Endothelial cell of hepatic sinusoid (primary cell): ENCODE measurements around the gene BMERB1.

Experiments used
- in situ Hi-C: cut with HindIII; loops from 2 replicates; pipeline ENCODE4 v1.10.0; 2017; ENCODE audit warnings: low sequenced_read_pairs

The BMERB1 gene

DNA sequence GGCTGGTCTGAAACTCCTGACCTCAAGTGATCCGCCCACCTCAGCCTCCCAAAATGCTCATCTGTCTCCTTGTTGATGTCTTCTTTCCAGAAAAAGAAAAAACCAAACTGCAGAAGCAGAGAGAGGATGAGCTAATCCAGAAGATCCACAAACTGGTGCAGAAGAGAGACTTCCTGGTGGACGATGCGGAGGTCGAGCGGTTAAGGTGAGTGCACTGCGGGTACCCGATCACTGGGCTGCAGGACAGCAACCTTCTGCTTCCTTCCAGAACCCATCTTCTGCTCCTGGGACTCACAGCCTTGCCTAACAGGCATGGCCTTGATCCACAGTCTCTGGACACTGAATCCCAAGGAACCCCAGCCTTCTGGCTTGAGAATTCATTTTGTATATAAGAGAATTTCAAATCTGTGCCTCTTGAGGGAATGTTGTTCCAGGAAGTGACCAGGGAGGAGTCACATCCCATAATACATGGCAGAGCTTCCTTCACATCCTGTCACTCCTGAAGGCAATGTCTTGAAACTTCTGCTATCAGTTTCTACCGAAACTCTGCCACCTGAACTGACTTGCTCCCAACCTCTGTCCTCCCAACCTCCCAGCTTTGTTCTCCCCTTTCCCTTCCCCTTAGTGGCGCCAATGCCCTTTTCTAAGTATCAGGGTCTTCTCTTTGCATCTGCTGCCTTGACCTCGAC lies 146.9 kb downstream of the BMERB1 start:
- in situ Hi-C loops, result no loop called here

DNA sequence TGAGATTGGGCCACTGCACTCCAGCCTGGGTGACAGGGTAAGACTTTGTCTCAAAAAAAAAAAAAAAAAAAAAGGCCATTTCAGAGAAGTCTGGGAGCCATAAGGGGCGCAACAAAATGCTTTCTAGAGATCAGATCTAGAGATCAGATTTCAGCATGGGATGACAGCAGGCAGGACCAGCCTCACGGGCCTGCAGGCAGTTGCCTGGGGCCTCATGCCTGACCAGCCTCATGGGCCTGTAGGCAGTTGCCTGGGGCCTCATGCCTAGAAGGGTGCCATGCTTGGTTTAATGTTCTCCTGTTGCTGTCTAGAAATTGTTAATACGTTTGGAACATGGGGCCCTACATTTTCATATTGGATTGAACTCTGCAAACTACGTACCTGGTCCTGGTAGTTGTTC lies 149.1 kb downstream of the BMERB1 start:
- in situ Hi-C loops, result no loop called here

DNA sequence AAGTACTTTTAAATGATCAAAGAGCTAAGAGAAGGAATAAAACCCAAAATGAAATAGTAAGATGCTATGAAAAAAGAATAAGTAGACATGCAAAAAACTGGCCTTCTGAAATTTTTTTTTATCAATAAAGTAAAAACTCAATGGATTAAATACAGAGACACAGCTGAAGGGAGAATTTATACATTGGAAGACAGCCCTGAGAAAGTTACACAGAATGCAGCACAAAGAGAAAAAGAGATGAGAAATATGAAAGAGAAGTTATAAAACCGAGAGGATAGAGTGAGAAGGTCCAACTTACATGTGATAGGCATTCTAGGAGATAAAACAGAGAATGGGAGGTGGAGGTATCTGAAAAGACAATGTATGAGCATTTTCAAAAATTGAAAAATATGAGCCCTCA lies 151.6 kb downstream of the BMERB1 start:
- in situ Hi-C loops, result no loop called here

DNA sequence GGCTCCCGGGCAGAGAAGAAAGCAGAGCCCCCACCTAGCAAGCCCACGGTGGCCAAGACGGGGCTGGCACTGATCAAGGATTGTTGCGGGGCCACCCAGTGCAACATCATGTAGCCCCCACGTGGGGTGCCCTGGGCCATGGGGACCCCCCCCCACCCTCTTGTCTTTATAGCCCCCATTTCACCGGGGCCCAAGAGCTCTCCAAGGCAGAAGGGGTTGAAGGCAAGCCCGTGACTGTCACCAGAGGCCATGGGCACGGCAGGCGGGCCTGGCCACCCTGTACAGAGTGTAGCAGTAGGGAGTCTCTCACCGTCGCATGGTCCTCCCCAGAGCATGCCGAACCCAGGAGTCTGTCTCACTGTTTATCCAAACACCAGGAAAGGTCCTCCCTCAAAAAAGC lies 152.3 kb downstream of the BMERB1 start:
- in situ Hi-C loops, result no loop called here

DNA sequence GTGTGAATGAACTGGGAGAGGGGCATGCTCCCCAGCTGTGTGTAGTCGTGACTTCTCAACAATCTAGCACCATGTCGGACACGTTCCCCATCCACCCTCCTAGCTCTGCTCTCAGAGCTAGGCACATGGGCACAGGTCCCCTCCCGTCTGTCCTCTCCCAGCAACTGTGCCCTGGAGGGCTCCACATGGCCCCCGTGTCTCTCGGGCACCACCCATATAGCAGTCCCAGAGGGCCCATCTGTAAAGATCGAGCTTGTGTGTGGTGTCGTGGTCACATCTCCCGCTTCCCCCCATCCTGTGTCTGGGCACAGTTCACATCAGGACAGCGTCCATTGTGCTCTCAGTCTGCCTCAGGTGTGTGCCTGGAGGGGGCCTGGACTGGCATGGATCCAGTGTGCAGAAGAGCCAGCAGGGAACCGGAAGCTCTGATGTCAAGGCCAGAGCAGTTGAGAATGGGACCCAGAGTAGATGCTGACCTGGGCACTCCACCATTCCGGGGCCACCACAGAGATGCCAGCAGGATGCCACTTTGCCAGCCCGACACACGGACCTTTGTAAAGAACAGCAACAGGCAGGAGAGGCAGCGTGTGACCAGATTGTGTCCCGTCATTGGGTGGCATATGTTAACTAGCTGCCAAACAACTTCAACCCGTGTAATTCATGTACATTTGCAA lies 152.9 kb downstream of the BMERB1 start:
- in situ Hi-C loops, result no loop called here

DNA sequence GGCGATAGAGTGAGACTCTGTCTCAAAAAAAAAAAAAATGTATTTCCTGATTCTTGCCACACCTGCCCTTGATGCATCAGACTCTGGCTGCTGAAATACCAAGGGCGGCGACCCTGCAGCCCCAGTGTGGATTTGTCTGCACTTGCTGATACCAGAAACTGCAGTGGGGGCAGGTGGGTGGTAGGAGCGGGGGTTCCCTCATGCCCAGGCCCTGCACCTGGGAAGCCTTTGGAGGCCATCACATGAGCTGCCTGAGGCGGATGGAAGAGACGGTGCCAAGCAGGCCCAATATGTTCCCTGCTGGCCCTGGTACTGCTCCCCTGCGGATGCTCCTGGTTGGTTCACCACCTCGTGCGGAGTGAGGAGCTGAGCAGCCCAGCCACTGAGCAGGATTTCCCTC lies 157.9 kb downstream of the BMERB1 start:
- in situ Hi-C loops, result no loop called here

DNA sequence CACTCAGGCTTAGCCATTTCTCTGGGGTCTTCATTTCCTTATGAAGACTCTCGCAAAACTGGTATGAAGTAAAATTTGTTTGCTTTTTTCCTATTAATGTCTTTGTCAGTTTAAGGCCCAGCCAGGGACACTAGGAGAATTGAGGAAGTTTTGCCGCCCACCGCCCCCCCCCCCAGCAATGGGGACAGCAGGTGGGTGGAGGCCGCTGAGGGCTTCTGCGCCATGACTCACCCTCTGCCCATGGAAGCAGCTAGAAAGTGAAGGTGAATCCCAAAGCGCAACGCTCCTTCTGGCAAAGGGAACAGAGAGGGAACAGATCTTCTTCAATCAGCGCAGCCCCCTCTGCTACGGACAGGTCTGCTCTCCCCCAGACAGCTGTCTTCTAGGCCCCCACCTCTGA lies 158.8 kb downstream of the BMERB1 start:
- in situ Hi-C loops, result no loop called here

DNA sequence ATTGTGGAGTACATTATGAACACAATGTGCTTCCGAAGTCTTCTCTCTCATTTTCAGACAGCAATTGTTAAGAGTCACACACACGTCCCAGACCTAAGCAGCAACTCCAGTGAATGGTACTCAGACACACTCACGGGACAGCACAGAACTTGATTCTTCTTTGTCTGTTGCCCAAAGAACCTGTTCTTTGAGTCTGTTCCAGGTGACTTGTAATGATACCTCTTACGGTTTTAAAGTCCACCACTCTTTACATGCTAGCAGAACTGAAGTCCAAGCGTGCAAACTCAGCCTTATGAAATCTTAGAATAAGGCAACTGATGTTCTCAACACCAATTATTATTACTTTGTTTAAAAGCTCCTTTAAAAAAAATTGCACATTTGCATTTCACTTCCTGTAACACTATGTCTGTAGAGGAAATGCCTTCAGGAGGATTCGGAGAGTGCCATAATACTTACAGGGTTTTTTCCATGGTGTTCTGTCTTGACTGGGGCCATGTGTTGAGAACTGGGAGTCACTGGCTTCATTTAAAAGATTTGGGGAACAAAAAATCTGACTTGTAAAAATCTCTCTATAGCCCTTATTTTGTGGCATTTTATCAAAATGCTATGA lies 160.4 kb downstream of the BMERB1 start:
- in situ Hi-C loops, result loop anchor here (5.0 kb wide), 2 partner anchors 47 to 63 kb away; partner anchors contain the start of gene MARF1

DNA sequence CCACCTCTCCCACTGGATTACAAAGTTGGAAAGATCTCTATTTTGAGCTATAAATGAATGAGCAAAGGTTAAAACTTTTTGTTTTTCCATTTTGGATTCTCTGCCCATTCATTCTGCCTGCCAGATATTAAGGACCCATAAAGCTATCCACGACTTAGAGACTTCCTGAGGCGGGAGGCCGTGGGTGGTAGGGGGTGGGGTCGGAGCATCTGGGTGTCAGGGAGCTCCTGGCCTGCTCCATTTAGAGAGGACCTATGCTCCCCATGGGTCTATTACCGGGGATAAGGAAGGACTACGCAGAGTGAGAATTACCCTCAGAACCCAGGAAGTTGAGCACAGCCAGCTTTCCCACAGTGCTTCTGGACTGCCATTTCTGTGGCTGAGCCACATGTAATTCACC lies 162.7 kb downstream of the BMERB1 start:
- in situ Hi-C loops, result loop anchor here (5.0 kb wide), 2 partner anchors 45 to 65 kb away; partner anchors contain the start of gene MARF1

DNA sequence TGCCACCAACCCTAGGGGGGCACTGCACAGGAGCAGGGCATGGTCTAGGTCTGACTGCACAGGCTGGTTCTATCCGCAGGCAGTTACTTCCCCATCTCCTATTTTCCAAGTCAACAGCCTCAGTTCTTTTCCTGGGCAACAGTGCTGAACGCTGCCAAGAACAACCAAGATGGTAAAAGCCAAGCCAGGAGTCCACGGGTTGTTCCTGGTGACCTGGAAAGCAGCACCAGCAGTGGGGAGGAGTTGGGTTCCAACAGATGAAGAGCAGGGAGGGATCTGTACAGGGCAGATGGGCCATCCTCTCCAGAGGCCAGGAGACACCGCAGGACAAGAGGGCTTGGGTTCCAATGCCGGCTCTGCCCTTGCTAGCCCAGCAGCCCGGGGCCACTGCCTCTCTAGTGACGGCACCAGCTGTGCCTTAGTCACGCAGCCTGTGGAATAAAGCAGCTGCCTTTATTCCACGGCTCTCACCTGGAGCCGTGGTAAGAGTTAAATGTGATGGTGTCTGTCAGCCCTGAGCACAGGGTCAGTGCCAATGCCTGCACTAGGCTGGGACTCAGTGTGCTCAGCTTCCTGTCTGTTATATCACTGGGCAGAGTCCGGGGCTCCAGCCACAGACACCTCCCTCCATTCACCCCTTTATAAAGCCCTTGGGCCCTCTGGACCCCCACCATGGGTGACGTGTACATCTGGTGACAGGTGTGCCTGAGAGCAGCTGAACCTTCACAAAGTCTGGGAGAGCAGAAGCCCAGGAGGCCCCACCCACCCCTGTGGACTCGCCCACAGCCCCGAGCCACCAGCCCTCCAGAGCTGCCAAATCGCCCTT lies 163.6 kb downstream of the BMERB1 start:
- in situ Hi-C loops, result loop anchor here (5.0 kb wide), 2 partner anchors 44 to 66 kb away; partner anchors contain the start of gene MARF1

DNA sequence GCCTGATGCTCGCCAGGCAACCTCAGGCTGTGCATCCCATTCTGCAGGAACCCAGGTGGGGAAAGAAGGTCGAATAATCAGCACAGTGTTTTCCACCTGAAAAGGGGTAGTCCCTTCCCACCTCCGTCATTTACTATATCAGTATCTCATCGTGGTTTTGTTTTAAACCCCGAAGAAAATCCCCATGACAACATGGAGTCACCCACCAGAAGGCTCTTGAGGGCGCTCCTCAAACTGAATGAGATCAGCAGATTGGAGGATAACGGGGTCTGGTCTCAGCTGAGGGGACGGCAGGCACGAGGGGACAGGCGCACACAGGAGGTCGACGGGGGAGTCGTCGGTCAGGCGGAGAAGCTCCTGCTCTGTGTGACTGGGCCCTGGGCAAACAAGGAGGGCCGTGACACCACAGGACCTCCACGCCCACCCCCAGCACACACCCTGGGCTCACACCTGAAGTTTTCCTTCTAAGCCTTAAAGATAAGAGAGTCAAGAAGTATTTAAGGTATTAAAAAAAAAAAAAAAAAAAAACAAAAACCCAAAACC lies 164.3 kb downstream of the BMERB1 start:
- in situ Hi-C loops, result loop anchor here (5.0 kb wide), 2 partner anchors 44 to 66 kb away; partner anchors contain the start of gene MARF1

DNA sequence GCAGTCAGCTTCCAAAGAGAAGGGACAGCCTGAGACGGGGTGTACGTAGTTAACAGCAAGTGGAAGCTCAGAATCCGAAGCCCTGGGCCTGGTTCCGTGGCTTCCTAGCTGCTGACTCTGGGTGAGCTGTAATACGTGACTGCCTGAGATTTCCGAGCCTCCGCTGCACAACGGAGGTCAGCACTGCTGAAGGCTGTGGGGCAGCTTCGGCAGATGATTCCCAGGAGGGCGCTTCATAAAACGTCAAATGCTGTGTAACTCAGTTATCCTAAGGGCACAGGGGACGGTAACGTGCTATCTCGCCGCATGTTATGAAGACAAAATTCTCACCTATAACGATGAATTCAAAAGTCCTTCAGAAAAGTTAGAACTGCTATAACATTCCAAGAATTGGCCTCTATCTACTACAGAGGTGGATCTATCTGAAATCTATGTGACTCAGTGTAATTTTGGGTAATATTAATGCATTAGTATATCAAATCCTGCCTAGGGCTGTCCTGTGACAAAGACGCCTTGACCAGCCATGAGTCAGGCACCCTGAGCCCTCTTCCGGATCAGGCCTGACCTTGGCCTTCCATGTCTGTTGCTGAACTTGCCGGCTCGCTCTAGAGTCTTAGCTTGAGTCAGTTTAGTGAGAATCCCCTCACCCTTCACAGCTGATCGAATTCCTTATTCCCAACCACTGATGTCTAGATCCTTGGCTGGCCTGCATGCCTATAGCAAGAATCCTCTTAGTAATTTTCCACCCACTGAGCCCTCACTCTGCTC lies 165.1 kb downstream of the BMERB1 start:
- in situ Hi-C loops, result loop anchor here (5.0 kb wide), 2 partner anchors 43 to 67 kb away; partner anchors contain the start of gene MARF1

DNA sequence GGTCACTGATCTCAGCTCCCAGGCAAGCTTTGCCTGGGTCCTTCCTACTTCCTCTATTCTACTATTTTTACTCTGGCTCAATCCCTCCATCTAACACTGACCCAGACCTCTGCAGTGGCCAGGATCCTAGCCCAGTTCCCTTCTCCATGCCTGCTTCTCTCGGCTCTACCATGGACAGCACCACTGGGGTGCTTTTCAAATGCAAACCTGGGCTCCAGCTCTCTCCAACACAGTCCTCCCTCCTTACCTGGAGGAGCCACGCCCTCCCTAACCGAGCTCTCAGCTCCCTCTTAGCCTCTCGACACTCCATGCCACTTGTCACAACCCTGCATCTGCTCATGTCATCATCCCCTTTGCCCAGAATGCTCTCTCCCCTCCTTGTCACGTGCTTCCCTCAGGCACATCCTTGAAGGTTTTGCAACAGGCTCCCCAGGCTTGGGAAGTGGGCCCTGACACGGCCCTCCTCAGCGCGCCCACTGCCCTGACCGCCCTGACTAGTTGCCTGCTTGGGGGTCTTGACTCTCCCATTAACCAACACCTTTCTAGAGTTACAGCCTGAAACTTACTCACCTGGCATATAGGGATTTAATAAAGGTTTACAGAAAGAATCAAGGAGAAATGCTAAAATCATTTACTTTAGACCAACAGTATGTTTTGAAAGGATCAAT lies 167.0 kb downstream of the BMERB1 start:
- in situ Hi-C loops, result no loop called here

DNA sequence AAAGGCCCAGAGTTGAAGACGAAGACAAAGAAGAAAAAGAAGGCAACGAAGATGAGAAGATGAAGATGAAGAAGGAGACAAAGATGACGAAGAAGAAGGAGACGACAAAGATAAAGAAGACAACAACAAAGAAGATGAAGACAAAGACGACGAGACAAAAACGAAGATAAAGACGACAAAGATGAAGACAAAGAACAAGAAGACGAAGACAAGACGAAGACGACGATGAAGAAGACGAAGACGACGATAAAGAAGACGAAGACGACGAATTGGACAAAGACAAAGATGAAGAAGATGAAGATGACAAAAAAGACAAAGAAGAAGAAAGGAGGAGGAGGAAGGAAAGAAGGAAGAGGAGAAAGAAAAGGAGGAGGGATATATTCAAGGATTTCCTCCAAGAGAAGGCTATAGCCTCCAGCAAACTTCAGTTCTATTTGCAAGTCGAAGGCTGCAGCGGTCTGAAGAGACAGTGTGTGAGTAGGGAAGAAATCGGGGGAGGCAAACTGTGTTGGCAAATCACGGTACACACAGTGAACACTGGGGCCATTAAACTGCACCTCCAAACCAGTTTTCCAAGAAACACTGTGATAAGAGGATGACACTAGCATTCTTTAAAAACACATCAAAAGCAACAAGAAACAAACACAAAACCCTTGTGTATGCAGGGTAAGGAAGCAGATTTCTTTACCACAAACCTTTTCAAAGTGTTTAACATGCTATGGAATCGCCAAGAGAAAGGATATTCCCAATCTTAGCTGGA lies 168.1 kb downstream of the BMERB1 start:
- in situ Hi-C loops, result no loop called here

DNA sequence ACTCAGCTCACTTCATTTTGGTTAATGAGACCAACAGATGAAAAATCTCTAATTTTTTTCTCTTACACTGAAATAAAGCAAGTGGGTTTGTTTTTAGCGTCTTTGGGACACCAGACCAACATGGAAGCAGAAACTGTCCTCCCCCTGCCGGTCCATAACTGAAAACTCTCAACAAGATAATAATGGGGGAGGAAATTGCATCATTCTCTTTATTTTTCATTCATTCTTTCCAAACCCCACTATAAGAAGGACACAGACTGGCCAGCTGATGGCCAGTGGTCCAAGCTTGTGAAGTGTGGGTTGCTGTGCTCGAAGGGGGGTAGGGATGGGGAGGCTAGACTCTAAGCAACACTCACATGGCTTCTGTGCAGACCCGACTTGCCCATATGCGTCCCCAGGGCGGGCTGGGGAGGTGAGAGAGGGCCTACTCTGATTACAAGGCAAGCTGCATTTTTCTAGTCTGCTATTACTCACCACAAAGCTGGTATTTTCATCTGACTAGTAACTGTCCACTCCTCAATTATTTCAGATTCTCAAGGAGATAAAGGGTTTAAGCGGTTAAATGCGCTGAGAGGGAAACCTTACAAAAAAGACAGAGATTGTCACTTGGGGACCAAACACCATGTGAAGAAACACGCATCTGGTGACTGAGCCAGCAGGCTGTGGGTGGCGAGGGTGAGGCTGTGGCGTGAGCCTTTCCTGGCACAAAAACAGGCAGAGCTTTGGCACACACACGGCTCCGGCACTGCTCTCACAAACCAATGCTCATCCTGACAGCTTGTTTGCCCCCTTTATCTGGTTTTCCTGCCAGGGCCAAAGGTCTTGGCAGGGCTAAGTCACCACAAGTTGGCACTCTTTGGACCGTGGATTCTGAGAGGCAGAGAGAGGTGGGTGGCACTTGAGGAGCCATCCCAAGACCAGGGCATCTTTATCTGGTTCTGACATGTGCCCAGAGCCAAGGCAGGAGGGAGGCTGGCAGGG lies 170.4 kb downstream of the BMERB1 start:
- in situ Hi-C loops, result no loop called here

DNA sequence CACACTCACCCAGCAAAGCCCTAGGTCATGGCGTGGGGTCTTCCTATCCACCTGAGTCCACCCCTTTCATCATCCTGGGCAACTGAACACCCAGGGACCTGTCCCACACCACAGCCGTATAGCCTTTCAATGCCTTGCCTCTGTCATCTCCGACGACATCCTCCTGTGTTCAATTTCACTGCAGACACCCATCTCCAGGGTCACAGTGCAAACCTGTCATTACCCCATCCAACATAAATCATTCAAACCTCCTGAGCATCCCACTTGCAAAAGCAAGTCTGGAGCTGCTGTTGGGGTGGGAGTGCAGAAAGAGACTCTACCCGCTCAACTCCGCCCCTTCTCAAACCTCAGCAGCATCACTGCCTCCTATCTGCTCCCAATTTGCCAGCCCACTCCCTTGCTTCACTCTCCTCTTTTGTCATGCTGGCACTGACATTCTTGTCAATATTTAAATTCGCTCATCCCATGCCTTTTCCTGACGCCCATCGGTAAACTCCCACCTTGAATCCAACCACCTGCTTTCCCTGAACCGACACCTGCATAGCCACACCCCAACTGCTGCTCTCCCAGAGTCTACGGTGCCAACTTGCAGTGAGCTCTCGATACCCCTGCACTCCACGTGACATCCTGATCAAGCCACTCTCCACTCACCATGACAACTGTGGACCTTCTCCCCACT lies 171.6 kb downstream of the BMERB1 start:
- in situ Hi-C loops, result no loop called here
